Astrocyte of the spinal cord (primary cell): ENCODE results near the gene GRID1.

Experiments
- DNase-seq: peaks from one replicate; pipeline ENCODE4 v3.0.0; 2011; ENCODE audit warnings: low read depth, low spot score
- H3K4me3 ChIP-seq: 2 replicates; pipeline ENCODE4 v1.5.1; 2011; ENCODE audit warnings: low read depth, mild to moderate bottlenecking, low read length, moderate library complexity
- in situ Hi-C: cut with HindIII; loops from 2 replicates; pipeline ENCODE4 v1.10.0; 2017; ENCODE audit warnings: low sequenced_read_pairs
- TF ChIP-seq, protein P1 (sequence below): IDR thresholded peaks from 2 replicates; pipeline ENCODE4 v1.5.1; 2012; ENCODE audit warnings: low read depth, mild to moderate bottlenecking, low read length, inconsistent platforms

Gene GRID1

DNA sequence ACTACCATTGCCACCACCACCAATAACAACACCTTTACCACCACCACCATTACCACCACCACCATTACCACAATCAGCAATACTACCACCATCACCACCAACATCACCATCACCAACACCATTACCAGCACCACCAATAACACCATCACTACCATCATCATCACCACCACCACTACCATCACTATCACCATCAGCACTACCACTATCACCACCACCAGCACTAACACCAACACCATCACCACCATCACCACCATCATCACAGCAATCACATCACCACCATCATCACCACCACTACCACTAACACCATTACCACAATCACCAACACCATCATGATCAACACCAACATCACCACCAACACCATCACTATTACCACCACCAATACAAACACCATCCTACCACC is 249.5 kb downstream of the GRID1 start:
- no peak for DNase-seq
- H3K4me3 ChIP-seq, result no peak overlapping the region
- in situ Hi-C loops, result no loop called here
- TF ChIP-seq, protein P1, sequence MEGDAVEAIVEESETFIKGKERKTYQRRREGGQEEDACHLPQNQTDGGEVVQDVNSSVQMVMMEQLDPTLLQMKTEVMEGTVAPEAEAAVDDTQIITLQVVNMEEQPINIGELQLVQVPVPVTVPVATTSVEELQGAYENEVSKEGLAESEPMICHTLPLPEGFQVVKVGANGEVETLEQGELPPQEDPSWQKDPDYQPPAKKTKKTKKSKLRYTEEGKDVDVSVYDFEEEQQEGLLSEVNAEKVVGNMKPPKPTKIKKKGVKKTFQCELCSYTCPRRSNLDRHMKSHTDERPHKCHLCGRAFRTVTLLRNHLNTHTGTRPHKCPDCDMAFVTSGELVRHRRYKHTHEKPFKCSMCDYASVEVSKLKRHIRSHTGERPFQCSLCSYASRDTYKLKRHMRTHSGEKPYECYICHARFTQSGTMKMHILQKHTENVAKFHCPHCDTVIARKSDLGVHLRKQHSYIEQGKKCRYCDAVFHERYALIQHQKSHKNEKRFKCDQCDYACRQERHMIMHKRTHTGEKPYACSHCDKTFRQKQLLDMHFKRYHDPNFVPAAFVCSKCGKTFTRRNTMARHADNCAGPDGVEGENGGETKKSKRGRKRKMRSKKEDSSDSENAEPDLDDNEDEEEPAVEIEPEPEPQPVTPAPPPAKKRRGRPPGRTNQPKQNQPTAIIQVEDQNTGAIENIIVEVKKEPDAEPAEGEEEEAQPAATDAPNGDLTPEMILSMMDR, result no peak

DNA sequence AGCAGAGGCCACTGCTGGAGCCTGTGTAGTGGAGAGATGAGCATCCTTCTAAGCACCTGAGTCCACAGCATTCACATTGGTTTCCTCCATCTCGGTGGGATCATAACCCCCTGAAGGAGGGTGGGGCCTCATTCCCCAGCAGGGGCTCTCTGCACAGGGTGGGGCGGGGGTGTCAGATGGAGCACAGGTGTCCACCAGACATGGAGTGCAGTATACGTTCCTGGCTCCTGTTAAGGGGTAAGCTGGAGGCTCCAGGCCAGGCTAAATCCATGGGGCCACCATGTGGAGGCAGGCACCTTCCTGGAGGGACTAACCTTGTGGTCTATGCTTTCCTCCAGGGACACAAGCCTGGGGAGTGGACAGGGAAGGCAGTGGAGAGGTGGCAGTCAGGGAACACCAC is 252.6 kb downstream of the GRID1 start:
- no peak overlapping the region for H3K4me3 ChIP-seq
- in situ Hi-C loops, result no loop called here

DNA sequence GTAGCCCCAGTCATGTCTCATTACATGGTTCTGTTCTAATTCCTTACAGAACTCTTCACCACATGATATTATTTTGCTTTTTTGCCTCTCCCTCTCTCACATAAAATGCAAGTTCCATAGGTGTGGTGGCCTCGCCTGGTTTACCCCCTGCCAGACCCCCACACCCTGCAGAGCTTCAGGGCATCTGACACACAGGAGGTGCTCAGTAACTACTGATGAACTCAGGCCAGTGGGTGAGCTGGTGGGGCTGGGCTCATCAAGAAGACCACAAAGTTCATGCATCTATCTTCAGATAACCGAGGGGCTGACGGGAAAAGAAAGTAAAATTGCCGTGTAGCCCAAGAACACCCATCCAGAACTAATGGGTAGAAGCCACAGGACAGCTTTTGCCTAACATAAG is 253.1 kb downstream of the GRID1 start:
- TF ChIP-seq, protein P1, result no peak
- in situ Hi-C loops, result no loop called here
- no peak for DNase-seq
- no peak overlapping the region for H3K4me3 ChIP-seq

More for the DNA sequence above, 252.6 kb downstream of the GRID1 start:
- no peak for DNase-seq
- TF ChIP-seq, protein P1, result no peak

DNA sequence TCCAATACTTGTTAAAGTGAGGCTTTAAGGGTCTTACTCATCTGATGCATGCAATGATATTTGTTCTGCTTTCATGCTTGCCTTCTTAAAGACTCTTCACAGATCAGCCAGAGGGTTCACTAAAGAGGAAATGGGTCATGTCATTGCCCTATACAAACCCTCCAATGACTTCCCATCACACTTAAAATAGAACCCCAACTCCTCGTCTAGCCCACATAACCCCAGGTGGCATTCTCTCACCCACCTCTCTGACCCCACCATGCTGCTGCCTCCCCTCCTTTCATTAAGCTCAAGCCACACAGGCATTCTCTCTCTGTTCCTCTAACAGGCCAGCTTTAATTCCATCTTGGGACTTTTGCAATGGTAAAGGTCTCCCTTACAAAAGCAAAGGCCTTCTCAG is 253.6 kb downstream of the GRID1 start:
- no peak overlapping the region for H3K4me3 ChIP-seq
- no peak for DNase-seq
- in situ Hi-C loops, result no loop called here
- TF ChIP-seq, protein P1, result no peak

GRCh38 chr10:86111902-86112545 is 254.6 kb downstream of the GRID1 start:
- TF ChIP-seq, protein P1, result no peak
- DNase-seq, result no peak
- in situ Hi-C loops, result no loop called here
- H3K4me3 ChIP-seq, result no peak overlapping the region

DNA sequence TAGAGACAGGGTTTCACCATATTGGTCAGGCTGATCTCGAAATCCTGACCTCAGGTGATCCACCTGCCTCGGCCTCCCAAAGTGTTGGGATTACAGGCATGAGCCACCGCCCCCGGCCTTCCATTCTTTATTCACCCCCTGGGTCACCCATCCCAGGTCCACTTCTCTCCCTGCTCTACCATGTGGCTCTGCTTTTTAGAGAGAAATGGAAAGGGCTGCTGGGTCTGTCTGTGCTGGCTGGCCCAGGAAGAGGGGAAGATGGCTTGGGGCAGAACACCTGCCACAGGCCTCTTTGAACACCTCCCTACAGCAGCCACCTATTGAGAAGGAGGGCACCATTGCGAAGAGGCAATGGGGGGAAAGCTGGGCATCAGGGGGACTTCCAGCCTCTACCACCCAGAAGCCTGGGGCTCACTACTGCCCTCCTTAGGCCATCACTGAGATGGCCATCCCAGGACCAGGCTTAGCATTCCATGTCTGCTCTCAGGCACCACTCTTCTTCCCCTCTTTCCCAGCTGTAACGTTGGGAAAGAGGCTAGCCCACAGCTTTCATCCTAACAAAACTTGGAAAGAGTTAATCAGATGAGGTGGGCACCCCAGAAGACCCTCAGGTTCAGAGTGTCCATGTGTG is 256.3 kb downstream of the GRID1 start:
- DNase-seq, result no peak
- TF ChIP-seq, protein P1, result no peak

More for the DNA sequence above, 256.3 kb downstream of the GRID1 start:
- no peak overlapping the region for H3K4me3 ChIP-seq
- in situ Hi-C loops, result no loop called here
